DOHH2 (cell line): ENCODE data around the gene OR13A1.

Experiments
- H3F3A ChIP-seq: fragments of 200-600 bp; sonication (generic), shearing (Covaris generic); 2 replicates; pipeline ENCODE4 v1.6.0; 2016; ENCODE audit warnings: antibody characterized with exemption, mild to moderate bottlenecking; ENCODE audit not compliant: control insufficient read depth, insufficient read depth
- H3K27ac ChIP-seq: fragments of 200-600 bp; sonication (generic); 2 replicates; pipeline ENCODE4 v1.5.1; 2014; ENCODE audit warnings: low read depth, mild to moderate bottlenecking, low read length, moderate library complexity
- H3K27me3 ChIP-seq: fragments of 200-600 bp; sonication (generic); 2 replicates; pipeline ENCODE4 v1.6.1; 2014; ENCODE audit warnings: mild to moderate bottlenecking, low read length, mixed read lengths; ENCODE audit not compliant: control insufficient read depth
- H3K36me3 ChIP-seq: fragments of 200-600 bp; sonication (generic); 2 replicates; pipeline ENCODE4 v1.6.1; 2014; ENCODE audit warnings: mild to moderate bottlenecking, low read length, moderate library complexity, mixed read lengths; ENCODE audit not compliant: control insufficient read depth
- H3K4me1 ChIP-seq: fragments of 200-600 bp; sonication (generic); 2 replicates; pipeline ENCODE4 v1.6.1; 2014; ENCODE audit warnings: mild to moderate bottlenecking, low read length, mixed read lengths; ENCODE audit not compliant: control insufficient read depth
- H3K4me2 ChIP-seq: fragments of 200-600 bp; sonication (generic); 2 replicates; pipeline ENCODE4 v1.6.0; 2014; ENCODE audit warnings: mild to moderate bottlenecking, low read length, moderate library complexity
- H3K4me3 ChIP-seq: fragments of 200-600 bp; sonication (generic); 2 replicates; pipeline ENCODE4 v1.5.1; 2014; ENCODE audit warnings: mild to moderate bottlenecking, low read length, mixed read lengths
- H3K79me2 ChIP-seq: fragments of 200-600 bp; sonication (generic); 2 replicates; pipeline ENCODE4 v1.6.1; 2014; ENCODE audit warnings: mild to moderate bottlenecking, low read length, mixed read lengths; ENCODE audit not compliant: control insufficient read depth
- H3K9me2 ChIP-seq: fragments of 200-600 bp; sonication (generic); replicated peaks from 2 replicates; pipeline ENCODE4 v1.6.1; 2014; ENCODE audit warnings: mild to moderate bottlenecking, low read length, mixed read lengths; ENCODE audit not compliant: control insufficient read depth
- H3K9me3 ChIP-seq: fragments of 200-600 bp; sonication (generic); 2 replicates; pipeline ENCODE4 v1.6.1; 2014; ENCODE audit warnings: antibody characterized with exemption, low read length, mixed read lengths; ENCODE audit not compliant: control insufficient read depth, insufficient read depth
- H4K20me1 ChIP-seq: fragments of 200-600 bp; sonication (generic); 2 replicates; pipeline ENCODE4 v1.6.0; 2014; ENCODE audit warnings: low read depth, mild to moderate bottlenecking, antibody characterized with exemption, low read length, moderate library complexity; ENCODE audit not compliant: control insufficient read depth, insufficient read depth
- EZH2phosphoT487 ChIP-seq: fragments of 200-600 bp; sonication (generic); IDR thresholded peaks from 2 replicates; pipeline ENCODE4 v1.6.1; 2017; ENCODE audit warnings: borderline replicate concordance, mild to moderate bottlenecking, antibody characterized with exemption, low read length, moderate library complexity, mixed read lengths
- TF ChIP-seq, protein P1 (sequence below): fragments of 200-600 bp; sonication (generic); IDR thresholded peaks from one replicate; pipeline ENCODE4 v1.5.1; 2014; ENCODE audit warnings: antibody characterized with exemption, mild to moderate bottlenecking, low read depth, low read length; ENCODE audit not compliant: poor library complexity, severe bottlenecking

Gene OR13A1

DNA sequence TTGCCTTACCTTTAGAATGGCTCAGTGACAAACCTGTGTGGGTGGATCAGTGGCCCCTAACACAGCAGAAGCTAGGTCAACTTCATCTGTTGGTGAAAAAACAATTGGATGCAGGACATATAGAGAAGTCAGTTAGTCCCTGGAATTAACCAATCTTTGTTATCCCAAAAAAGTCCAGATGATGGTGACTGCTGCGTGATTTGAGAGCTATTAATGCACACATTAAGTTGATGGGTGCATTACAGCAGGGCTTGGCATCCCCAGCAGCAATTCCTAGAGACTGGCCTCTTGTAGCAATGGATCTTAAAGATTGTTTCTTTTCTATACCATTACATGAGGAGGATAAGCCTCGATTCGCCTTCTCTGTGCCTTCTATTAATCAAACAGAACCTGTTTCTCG lies 33.3 kb downstream of the OR13A1 start:
- TF ChIP-seq, protein P1, sequence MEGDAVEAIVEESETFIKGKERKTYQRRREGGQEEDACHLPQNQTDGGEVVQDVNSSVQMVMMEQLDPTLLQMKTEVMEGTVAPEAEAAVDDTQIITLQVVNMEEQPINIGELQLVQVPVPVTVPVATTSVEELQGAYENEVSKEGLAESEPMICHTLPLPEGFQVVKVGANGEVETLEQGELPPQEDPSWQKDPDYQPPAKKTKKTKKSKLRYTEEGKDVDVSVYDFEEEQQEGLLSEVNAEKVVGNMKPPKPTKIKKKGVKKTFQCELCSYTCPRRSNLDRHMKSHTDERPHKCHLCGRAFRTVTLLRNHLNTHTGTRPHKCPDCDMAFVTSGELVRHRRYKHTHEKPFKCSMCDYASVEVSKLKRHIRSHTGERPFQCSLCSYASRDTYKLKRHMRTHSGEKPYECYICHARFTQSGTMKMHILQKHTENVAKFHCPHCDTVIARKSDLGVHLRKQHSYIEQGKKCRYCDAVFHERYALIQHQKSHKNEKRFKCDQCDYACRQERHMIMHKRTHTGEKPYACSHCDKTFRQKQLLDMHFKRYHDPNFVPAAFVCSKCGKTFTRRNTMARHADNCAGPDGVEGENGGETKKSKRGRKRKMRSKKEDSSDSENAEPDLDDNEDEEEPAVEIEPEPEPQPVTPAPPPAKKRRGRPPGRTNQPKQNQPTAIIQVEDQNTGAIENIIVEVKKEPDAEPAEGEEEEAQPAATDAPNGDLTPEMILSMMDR = no peak
- TF ChIP-seq EZH2phosphoT487 = no peak
- H3K9me2 ChIP-seq = no peaks in the 10 kb centered on the region

DNA sequence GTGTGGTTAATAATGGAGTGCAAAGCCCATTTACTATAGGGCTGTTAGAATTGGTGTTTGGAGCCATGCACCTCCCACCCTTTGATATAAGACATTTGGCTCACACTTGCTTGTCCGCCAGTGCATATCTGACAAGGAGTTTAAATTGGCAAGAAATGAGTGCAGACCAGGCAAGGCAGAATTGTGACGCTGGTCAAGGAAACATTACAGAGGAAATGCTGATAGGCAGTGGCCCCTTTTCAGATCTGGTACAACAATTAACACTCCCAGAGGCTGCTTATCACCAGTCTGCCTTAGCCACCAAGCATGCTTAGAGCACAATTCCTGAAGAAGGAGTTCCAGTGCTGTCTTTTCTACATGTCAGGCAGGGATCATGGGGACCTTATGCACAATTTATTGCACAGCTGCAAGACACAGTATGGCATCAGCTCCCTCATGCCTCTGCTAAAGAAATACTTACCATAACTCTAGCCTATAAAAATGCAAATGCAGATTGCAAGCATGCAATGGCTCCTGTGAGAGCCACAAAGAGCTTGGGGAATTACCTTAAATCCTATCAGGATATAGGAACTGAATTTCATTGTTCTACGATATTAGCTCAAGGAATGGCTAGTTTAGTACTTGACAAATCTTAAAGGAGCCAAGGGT lies 35.2 kb downstream of the OR13A1 start:
- Histone ChIP-seq H3K9me2 (no peaks in the 10 kb centered on the region), H3K4me1 (no peaks in the 10 kb centered on the region), H3F3A (no peaks in the 10 kb centered on the region), H3K79me2 (no peaks in the 10 kb centered on the region), H3K27ac (no peak overlapping the region), H3K4me3 (no peak overlapping the region), H3K27me3 (no peaks in the 10 kb centered on the region), H3K36me3 (no peaks in the 10 kb centered on the region), H3K9me3 (no peaks in the 10 kb centered on the region), H4K20me1 (no peaks in the 10 kb centered on the region), H3K4me2 (no peak overlapping the region)
- no peak for TF ChIP-seq EZH2phosphoT487
- TF ChIP-seq, protein P1 = no peak

More for the DNA sequence above, 33.3 kb downstream of the OR13A1 start:
- Histone ChIP-seq H4K20me1 (no peaks in the 10 kb centered on the region), H3K4me2 (no peak overlapping the region), H3K27ac (no peak overlapping the region), H3K4me1 (no peaks in the 10 kb centered on the region), H3F3A (no peaks in the 10 kb centered on the region), H3K9me3 (peaks cover 6% of the 10 kb centered on the region; the same call in 1 of the 2 replicates), H3K36me3 (no peaks in the 10 kb centered on the region), H3K4me3 (no peak overlapping the region), H3K27me3 (no peaks in the 10 kb centered on the region), H3K79me2 (no peaks in the 10 kb centered on the region)

DNA sequence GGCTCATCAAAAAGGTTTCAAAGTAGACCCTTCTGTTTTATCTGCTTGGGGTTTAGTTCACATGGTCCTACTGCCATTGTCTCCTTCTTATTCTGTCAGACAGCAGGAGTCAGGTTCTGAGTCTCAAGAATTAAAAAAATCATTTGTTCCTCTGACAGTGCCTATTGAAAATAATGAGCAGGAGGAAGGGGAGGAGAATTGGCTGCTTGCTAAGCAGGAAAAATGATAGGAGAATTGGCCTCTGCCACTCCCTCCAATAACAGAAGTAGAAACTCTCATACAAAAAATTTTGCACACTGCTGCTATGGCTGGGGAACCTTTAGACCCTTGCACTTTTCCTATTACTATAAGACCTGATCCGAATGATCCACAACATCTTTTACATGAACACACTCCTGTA lies 35.7 kb downstream of the OR13A1 start:
- Histone ChIP-seq H3K36me3 (no peaks in the 10 kb centered on the region), H3K27ac (no peak overlapping the region), H3F3A (no peaks in the 10 kb centered on the region), H3K4me3 (no peak overlapping the region), H3K4me1 (no peaks in the 10 kb centered on the region), H3K9me3 (no peaks in the 10 kb centered on the region), H4K20me1 (no peaks in the 10 kb centered on the region), H3K4me2 (no peak overlapping the region), H3K9me2 (no peaks in the 10 kb centered on the region), H3K79me2 (no peaks in the 10 kb centered on the region), H3K27me3 (no peaks in the 10 kb centered on the region)
- no peak for TF ChIP-seq EZH2phosphoT487
- TF ChIP-seq, protein P1 = no peak
